A549 (cell line): ENCODE data around the gene LHB. TPM values are rescaled to one million over a fixed set of nuclear protein-coding genes. Genes with fewer than 3 reads are reported as not detected.
A peak's percentile ranks its signal among the peaks of the same experiment; 100 is the strongest.

Source experiments
- ATAC-seq, 2 experiments: fragments of 200-7000 bp in 1 of 2; fragments of >200 bp in 1 of 2; cut with Nextera tagmentation in 1 of 2; cut with Tn5 transposase in 1 of 2; 3 replicates each; pipeline versions ENCODE4 v1.8.0 to v1.9.1; 2018 to 2020; ENCODE audit warnings: mild to moderate bottlenecking in 1 of 2, moderate library complexity in 1 of 2
- CTCF ChIA-PET: fragments of 300-600 bp; sonication (Branson Sonifier 250); formaldehyde crosslinking; extraction: SDS; loops from one replicate; lab custom pipeline; 2021; ENCODE audit warnings: antibody characterized with exemption, inconsistent platforms; lab: Yijun Ruan, JAX
- POLR2A ChIA-PET: fragments of 350-600 bp; formaldehyde crosslinking; extraction: SDS; loops from one replicate; lab custom pipeline; 2021; ENCODE audit warnings: antibody characterized with exemption, inconsistent platforms; lab: Yijun Ruan, JAX
- DNase-seq, 2 experiments: peaks; one replicate each; pipeline versions ENCODE4 v3.0.0 to v3.0.0-alpha.2; 2011 to 2016; ENCODE audit warnings: low read depth in 1 of 2, low spot score in 1 of 2
- FAIRE-seq: peaks from 2 replicates; lab custom pipeline; 2011; peaks lifted over from hg19 to GRCh38; lab: Jason Lieb, UNC
- H3K27ac ChIP-seq, 2 experiments: fragments of >200 bp; sonication (Bioruptor Twin); formaldehyde crosslinking; 3 replicates each; pipeline ENCODE4 v1.5.1; 2016 to 2017
- H3K4me1 ChIP-seq: fragments of >200 bp; sonication (Bioruptor Twin); formaldehyde crosslinking; 3 replicates; pipeline ENCODE4 v1.6.1; 2016
- H3K4me2 ChIP-seq: fragments of >200 bp; sonication (Bioruptor Twin); formaldehyde crosslinking; 3 replicates; pipeline ENCODE4 v1.6.1; 2016
- H3K4me3 ChIP-seq: fragments of >200 bp; sonication (Bioruptor Twin); formaldehyde crosslinking; 3 replicates; pipeline ENCODE4 v1.5.1; 2016
- H3K9me3 ChIP-seq: fragments of >200 bp; sonication (Bioruptor Twin); formaldehyde crosslinking; 3 replicates; pipeline ENCODE4 v1.6.1; 2016
- CBX2 ChIP-seq: fragments of 200-600 bp; sonication (generic); IDR thresholded peaks from 2 replicates; pipeline ENCODE4 v1.6.1; 2016; ENCODE audit warnings: low read depth, mild to moderate bottlenecking, borderline replicate concordance
- CBX8 ChIP-seq: fragments of 200-600 bp; sonication (generic); IDR thresholded peaks from 2 replicates; pipeline ENCODE4 v1.6.1; 2016
- CEBPB ChIP-seq, 2 experiments: fragments of >200 bp in 1 of 2; sonication (Bioruptor Twin) in 1 of 2; formaldehyde crosslinking in 1 of 2; IDR thresholded peaks; 2 replicates each; pipeline ENCODE4 v1.6.1; 2012 to 2016
- CHD2 ChIP-seq: fragments of 150-350 bp; IDR thresholded peaks from 2 replicates; pipeline ENCODE4 v1.6.1; 2014; ENCODE audit warnings: low read length; ENCODE audit not compliant: partially characterized antibody
- CTCF ChIP-seq: fragments of >200 bp; sonication (Bioruptor Twin); formaldehyde crosslinking; IDR thresholded peaks from 3 replicates; pipeline ENCODE4 v1.5.1; 2016
- EHMT2 ChIP-seq: fragments of 200-600 bp; sonication (generic); IDR thresholded peaks from 2 replicates; pipeline ENCODE4 v1.6.1; 2016; ENCODE audit warnings: antibody characterized with exemption, low read depth, mild to moderate bottlenecking, moderate library complexity
- EP300 ChIP-seq, 2 experiments: fragments of >200 bp; sonication (Bioruptor Twin); formaldehyde crosslinking; IDR thresholded peaks; 2 replicates in 1 of 2; 3 replicates in 1 of 2; pipeline ENCODE4 v1.6.1; 2016 to 2017
- FOSB ChIP-seq: fragments of 250-450 bp; sonication (Bioruptor Pico); IDR thresholded peaks from 2 replicates; pipeline ENCODE4 v1.5.0; 2020; ENCODE audit warnings: mild to moderate bottlenecking, moderate library complexity
- FOSL2 ChIP-seq, 2 experiments: fragments of 450-650 bp in 1 of 2; fragments of >200 bp in 1 of 2; sonication (Bioruptor Twin) in 1 of 2; formaldehyde crosslinking; IDR thresholded peaks; 2 replicates each; pipeline versions ENCODE4 v1.5.0 to v1.6.1; 2016 to 2020; ENCODE audit warnings: mild to moderate bottlenecking in 1 of 2, moderate library complexity in 1 of 2
- HES2 ChIP-seq: fragments of >200 bp; sonication (Bioruptor Twin); formaldehyde crosslinking; IDR thresholded peaks from 2 replicates; pipeline ENCODE4 v1.6.1; 2016
- HMGXB4 ChIP-seq: fragments of 250-450 bp; sonication (Bioruptor Pico); IDR thresholded peaks from 2 replicates; pipeline ENCODE4 v1.5.0; 2021; ENCODE audit warnings: mild to moderate bottlenecking, moderate library complexity, borderline replicate concordance
- JUN ChIP-seq, 2 experiments: fragments of >200 bp; sonication (Bioruptor Twin); formaldehyde crosslinking; IDR thresholded peaks; 2 replicates in 1 of 2; 3 replicates in 1 of 2; pipeline ENCODE4 v1.6.1; 2016 to 2017
- JUNB ChIP-seq: fragments of >200 bp; sonication (Bioruptor Twin); formaldehyde crosslinking; IDR thresholded peaks from 2 replicates; pipeline ENCODE4 v1.6.1; 2016
- KDM5A ChIP-seq: fragments of 200-600 bp; sonication (generic); IDR thresholded peaks from 2 replicates; pipeline ENCODE4 v1.6.1; 2016; ENCODE audit warnings: antibody characterized with exemption, mild to moderate bottlenecking
- MAFK ChIP-seq: fragments of 450-650 bp; IDR thresholded peaks from 2 replicates; pipeline ENCODE4 v1.6.1; 2014; ENCODE audit not compliant: partially characterized antibody
- MAX ChIP-seq: IDR thresholded peaks from 2 replicates; pipeline ENCODE4 v1.6.1; 2012
- MAZ ChIP-seq: fragments of 150-350 bp; IDR thresholded peaks from 2 replicates; pipeline ENCODE4 v1.6.1; 2014; ENCODE audit warnings: antibody characterized with exemption, low read depth, low read length, borderline replicate concordance
- NFE2L2 ChIP-seq: fragments of 150-350 bp; conservative IDR thresholded peaks from 2 replicates; pipeline ENCODE4 v1.6.1; 2014; ENCODE audit warnings: low read length
- NR3C1 ChIP-seq: fragments of >200 bp; sonication (Bioruptor Twin); formaldehyde crosslinking; IDR thresholded peaks from 3 replicates; pipeline ENCODE4 v1.6.1; 2017
- PBX3 ChIP-seq: IDR thresholded peaks from 2 replicates; pipeline ENCODE4 v1.6.1; 2012
- POLR2AphosphoS2 ChIP-seq: conservative IDR thresholded peaks from 2 replicates; pipeline ENCODE4 v1.6.1; 2012; ENCODE audit warnings: low read length, improper control_type of control experiment, inconsistent platforms
- RCOR1 ChIP-seq: fragments of 150-350 bp; IDR thresholded peaks from 2 replicates; pipeline ENCODE4 v1.6.1; 2014; ENCODE audit warnings: antibody characterized with exemption, low read length, low read depth
- RFX5 ChIP-seq: fragments of 450-650 bp; IDR thresholded peaks from 2 replicates; pipeline ENCODE4 v1.7.1; 2014; ENCODE audit warnings: antibody characterized with exemption, mild to moderate bottlenecking, moderate library complexity
- SMC3 ChIP-seq: fragments of >200 bp; sonication (Bioruptor Twin); formaldehyde crosslinking; IDR thresholded peaks from 3 replicates; pipeline ENCODE4 v1.6.1; 2018; ENCODE audit warnings: inconsistent platforms
- SREBF2 ChIP-seq: fragments of 450-650 bp; IDR thresholded peaks from 2 replicates; pipeline ENCODE4 v1.6.1; 2014; ENCODE audit warnings: mild to moderate bottlenecking, moderate library complexity
- TFCP2L1 ChIP-seq: fragments of 250-450 bp; sonication (Bioruptor Pico); IDR thresholded peaks from 2 replicates; pipeline ENCODE4 v1.5.0; 2021; ENCODE audit warnings: mild to moderate bottlenecking
- TP53 ChIP-seq: fragments of 250-450 bp; sonication (Bioruptor Pico); IDR thresholded peaks from 2 replicates; pipeline ENCODE4 v1.5.0; 2021; ENCODE audit warnings: mild to moderate bottlenecking, moderate library complexity
- USF2 ChIP-seq: fragments of 450-650 bp; IDR thresholded peaks from 2 replicates; pipeline ENCODE4 v1.6.1; 2014; ENCODE audit warnings: antibody characterized with exemption
- ZFP36 ChIP-seq: fragments of 450-650 bp; IDR thresholded peaks from 2 replicates; pipeline ENCODE4 v1.6.1; 2014; ENCODE audit warnings: borderline replicate concordance; ENCODE audit not compliant: partially characterized antibody
- ZNF302 ChIP-seq: fragments of 250-450 bp; sonication (Bioruptor Pico); IDR thresholded peaks from 2 replicates; pipeline ENCODE4 v1.9.0; 2021; ENCODE audit warnings: inconsistent platforms, mild to moderate bottlenecking, moderate library complexity
- ZSCAN20 ChIP-seq: fragments of 250-450 bp; sonication (Bioruptor Pico); IDR thresholded peaks from 2 replicates; pipeline ENCODE4 v1.8.0; 2022; ENCODE audit warnings: mild to moderate bottlenecking, moderate library complexity
- WGBS: methylation state at CpG from one replicate; pipeline ENCODE4 v1.1.6; 2017; ENCODE audit errors: missing lambda C conversion rate; 5-methylcytosine and 5-hydroxymethylcytosine counted together
- polyA plus RNA-seq, 4 experiments: library from polyadenylated mRNA; depleted of rRNA in 3 of 4; stranded (reverse); fragments of >200 nt; fragmentation: RNase III in 1 of 4; extraction: RNeasy Plus Mini Kit Qiagen cat#74134 plus additional on column Dnase treatment in 1 of 4; gene quantifications; 2 replicates in 3 of 4; 3 replicates in 1 of 4; pipeline ENCODE4 v1.2.3, GENCODE V29; 2011 to 2017

LHB gene
- polyA plus RNA-seq, 2 of the 4 experiments (the other 2 are of a cell fraction): 0.22 TPM; not detected in 1

- WGBS: 86% methylated on average over 9 of the region's 9 CpGs
- FAIRE-seq: no peak
Observed at GRCh38 chr19:49022116-49022515, 5.2 kb upstream of the LHB start.

GRCh38 chr19:49020931-49021895 lies 4.3 kb upstream of the LHB start:
- peak; percentile 5 to 10; a peak in 5 of 6 replicates for ATAC-seq
- POLR2A ChIA-PET: interaction anchor here (1.0 to 1.3 kb wide), 2 partner anchors 13 to 149 kb away, joined by 3 read pairs; partner anchors contain the start of gene PPP1R15A
- TF ChIP-seq HMGXB4 (CRISPR knock-in tag) (no peak), FOSL2 (IDR thresholded peaks at IDR 0.05) (no peak), FOSL2 (CRISPR knock-in tag; IDR thresholded peaks at IDR 0.05) (peak; percentile 67), ZNF302 (CRISPR knock-in tag) (no peak), CBX8 (no peak), NR3C1 (no peak), JUNB (no peak), PBX3 (0 out of 2 replicates have a peak, but pooled peaks have one; percentile 32), TP53 (no peak), SREBF2 (no peak), FOSB (no peak), MAFK (no peak), RCOR1 (no peak), EP300 (IDR thresholded peaks at IDR 0.05) (no peak), MAX (no peak), KDM5A (no peak), CTCF (no peak), TFCP2L1 (no peak), JUN (IDR thresholded peaks at IDR 0.05) (peak in 1 of 2 experiments; percentile 14; a peak in 1 of 5 replicates), USF2 (no peak), RFX5 (no peak), EHMT2 (no peak), POLR2AphosphoS2 (no peak), ZFP36 (no peak)

More at GRCh38 chr19:49022116-49022515, 5.2 kb upstream of the LHB start:
- POLR2A ChIA-PET: interaction anchor here (1.0 kb wide), 1 partner anchor 13 kb away, joined by 3 read pairs; no protein-coding TSS in a partner anchor
- H3K9me3 ChIP-seq: no peaks in the 10 kb centered on the region
- no peak overlapping the region for H3K4me3 ChIP-seq
- H3K27ac ChIP-seq: no peak overlapping the region
- no peak for TF ChIP-seq ZFP36
- TF ChIP-seq MAFK: no peak
- no peak for TF ChIP-seq RCOR1
- TF ChIP-seq ZSCAN20 (CRISPR knock-in tag): no peak
- no peak for TF ChIP-seq CHD2
- TF ChIP-seq CEBPB (IDR thresholded peaks at IDR 0.05): no peak
- no peak for TF ChIP-seq MAZ
- no peak for TF ChIP-seq CBX2
- TF ChIP-seq EHMT2: no peak
- TF ChIP-seq FOSL2 (IDR thresholded peaks at IDR 0.05): no peak
- no peak for TF ChIP-seq FOSL2 (CRISPR knock-in tag; IDR thresholded peaks at IDR 0.05)
- TF ChIP-seq SMC3: no peak
- TF ChIP-seq NFE2L2: no peak
- TF ChIP-seq HES2: no peak
- CTCF ChIA-PET: interaction anchor here (0.5 to 4.8 kb wide), 11 partner anchors 10 to 204 kb away, joined by 3 to 29 read pairs (median 4); partner anchors contain the start of genes KCNA7 and RUVBL2
- ATAC-seq (no peak), DNase-seq (no peak)
- no peak overlapping the region for H3K4me2 ChIP-seq
- H3K4me1 ChIP-seq: peaks cover 14% of the 10 kb centered on the region; the same call in 2 of the 3 replicates

More at GRCh38 chr19:49020931-49021895, 4.3 kb upstream of the LHB start:
- CTCF ChIA-PET: interaction anchor here (0.5 to 21.8 kb wide), 17 partner anchors 9 to 205 kb away, joined by 3 to 408 read pairs (median 4); partner anchors contain the start of genes GYS1, KCNA7 and RUVBL2
- H3K4me1 ChIP-seq: peaks cover 14% of the 10 kb centered on the region; the same call in 2 of the 3 replicates
- H3K27ac ChIP-seq: no peak overlapping the region
- no peak overlapping the region for H3K4me2 ChIP-seq
- FAIRE-seq (no peak), DNase-seq (peak in 1 of 2 experiments; percentile 55)
- H3K9me3 ChIP-seq: no peaks in the 10 kb centered on the region
- WGBS: 67% methylated on average over 16 of the region's 16 CpGs
- H3K4me3 ChIP-seq: no peak overlapping the region
